GM23338 (cell line): ENCODE measurements around the gene SAMHD1.

Experiments used
- CREB1 ChIP-seq: fragments of 250-450 bp; sonication (Bioruptor Pico); IDR thresholded peaks from 2 replicates; pipeline ENCODE4 v1.5.0; 2020; ENCODE audit warnings: low read depth, mild to moderate bottlenecking, moderate library complexity
- CTCF ChIP-seq, 2 experiments: fragments of 200-600 bp in 1 of 2; sonication (generic) in 1 of 2; conservative IDR thresholded peaks; 2 replicates each; pipeline versions ENCODE4 v1.5.1 to v1.6.1; 2016 to 2017; ENCODE audit warnings: antibody characterized with exemption in 2 of 2, low read depth in 2 of 2, mild to moderate bottlenecking in 2 of 2, moderate library complexity in 1 of 2
- ETS1 ChIP-seq: IDR thresholded peaks from 2 replicates; pipeline ENCODE4 v1.6.1; 2016; ENCODE audit warnings: antibody characterized with exemption
- EZH2 ChIP-seq: fragments of 200-600 bp; sonication (generic); IDR thresholded peaks from one replicate; pipeline ENCODE4 v1.8.0; 2017; ENCODE audit warnings: antibody characterized with exemption, mild to moderate bottlenecking, low read depth; ENCODE audit not compliant: unreplicated experiment
- EZH2phosphoT487 ChIP-seq: fragments of 200-600 bp; sonication (generic); IDR thresholded peaks from one replicate; pipeline ENCODE4 v1.8.1; 2018; ENCODE audit warnings: antibody characterized with exemption; ENCODE audit not compliant: unreplicated experiment
- JUNB ChIP-seq: IDR thresholded peaks from one replicate; pipeline ENCODE4 v1.6.1; 2016; ENCODE audit warnings: antibody characterized with exemption; ENCODE audit not compliant: unreplicated experiment
- NANOG ChIP-seq: IDR thresholded peaks from 2 replicates; pipeline ENCODE4 v1.6.1; 2016; ENCODE audit warnings: antibody characterized with exemption, borderline replicate concordance
- POLR2AphosphoS5 ChIP-seq: IDR thresholded peaks from 2 replicates; pipeline ENCODE4 v1.6.1; 2016; ENCODE audit warnings: antibody characterized with exemption, low read depth
- REST ChIP-seq: IDR thresholded peaks from one replicate; pipeline ENCODE4 v1.6.1; 2018; ENCODE audit warnings: antibody characterized with exemption; ENCODE audit not compliant: unreplicated experiment
- STAT1 ChIP-seq: IDR thresholded peaks from one replicate; pipeline ENCODE4 v1.6.1; 2016; ENCODE audit warnings: antibody characterized with exemption; ENCODE audit not compliant: unreplicated experiment
- ZNF114 ChIP-seq: fragments of 250-450 bp; sonication (Bioruptor Pico); IDR thresholded peaks from 2 replicates; pipeline ENCODE4 v1.5.0; 2020; ENCODE audit warnings: mild to moderate bottlenecking, moderate library complexity
- ZNF331 ChIP-seq: fragments of 250-450 bp; sonication (Bioruptor Pico); IDR thresholded peaks from 2 replicates; pipeline ENCODE4 v1.5.0; 2020; ENCODE audit warnings: low read depth, mild to moderate bottlenecking, moderate library complexity
- TF ChIP-seq, protein P1 (sequence below): fragments of 250-450 bp; sonication (Bioruptor Pico); IDR thresholded peaks from 2 replicates; pipeline ENCODE4 v1.5.0; 2020; ENCODE audit warnings: mild to moderate bottlenecking, moderate library complexity

DNA sequence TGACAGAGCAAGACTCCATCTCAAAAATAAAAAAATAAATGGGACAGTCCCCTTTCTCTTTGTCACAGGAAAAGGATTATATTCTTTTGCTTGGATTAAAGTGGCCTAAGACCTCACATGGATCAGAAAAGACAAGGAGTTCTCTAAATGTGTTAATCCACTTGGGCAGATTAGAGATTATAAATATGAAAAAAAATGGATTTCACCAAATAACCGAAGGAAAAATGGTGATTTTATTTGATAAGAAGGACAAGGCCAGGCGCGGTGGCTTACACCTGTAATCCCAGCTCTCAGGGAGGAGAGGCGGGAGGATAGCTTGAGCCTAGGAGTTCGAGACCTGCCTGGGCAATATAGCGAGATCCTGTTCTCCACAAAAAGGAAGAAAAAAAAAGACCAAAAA, 21.8 kb downstream of the SAMHD1 start:
- TF ChIP-seq CREB1 (CRISPR knock-in tag) (no peak), CTCF (conservative IDR thresholded peaks at IDR 0.05; ENCODE audit: low read depth in 2 of 2) (no peak), EZH2phosphoT487 (no peak), EZH2 (no peak), POLR2AphosphoS5 (no peak), STAT1 (no peak), REST (no peak), ETS1 (no peak), JUNB (no peak), ZNF331 (CRISPR knock-in tag) (no peak), ZNF114 (CRISPR knock-in tag) (no peak), NANOG (no peak)
- TF ChIP-seq, protein P1, sequence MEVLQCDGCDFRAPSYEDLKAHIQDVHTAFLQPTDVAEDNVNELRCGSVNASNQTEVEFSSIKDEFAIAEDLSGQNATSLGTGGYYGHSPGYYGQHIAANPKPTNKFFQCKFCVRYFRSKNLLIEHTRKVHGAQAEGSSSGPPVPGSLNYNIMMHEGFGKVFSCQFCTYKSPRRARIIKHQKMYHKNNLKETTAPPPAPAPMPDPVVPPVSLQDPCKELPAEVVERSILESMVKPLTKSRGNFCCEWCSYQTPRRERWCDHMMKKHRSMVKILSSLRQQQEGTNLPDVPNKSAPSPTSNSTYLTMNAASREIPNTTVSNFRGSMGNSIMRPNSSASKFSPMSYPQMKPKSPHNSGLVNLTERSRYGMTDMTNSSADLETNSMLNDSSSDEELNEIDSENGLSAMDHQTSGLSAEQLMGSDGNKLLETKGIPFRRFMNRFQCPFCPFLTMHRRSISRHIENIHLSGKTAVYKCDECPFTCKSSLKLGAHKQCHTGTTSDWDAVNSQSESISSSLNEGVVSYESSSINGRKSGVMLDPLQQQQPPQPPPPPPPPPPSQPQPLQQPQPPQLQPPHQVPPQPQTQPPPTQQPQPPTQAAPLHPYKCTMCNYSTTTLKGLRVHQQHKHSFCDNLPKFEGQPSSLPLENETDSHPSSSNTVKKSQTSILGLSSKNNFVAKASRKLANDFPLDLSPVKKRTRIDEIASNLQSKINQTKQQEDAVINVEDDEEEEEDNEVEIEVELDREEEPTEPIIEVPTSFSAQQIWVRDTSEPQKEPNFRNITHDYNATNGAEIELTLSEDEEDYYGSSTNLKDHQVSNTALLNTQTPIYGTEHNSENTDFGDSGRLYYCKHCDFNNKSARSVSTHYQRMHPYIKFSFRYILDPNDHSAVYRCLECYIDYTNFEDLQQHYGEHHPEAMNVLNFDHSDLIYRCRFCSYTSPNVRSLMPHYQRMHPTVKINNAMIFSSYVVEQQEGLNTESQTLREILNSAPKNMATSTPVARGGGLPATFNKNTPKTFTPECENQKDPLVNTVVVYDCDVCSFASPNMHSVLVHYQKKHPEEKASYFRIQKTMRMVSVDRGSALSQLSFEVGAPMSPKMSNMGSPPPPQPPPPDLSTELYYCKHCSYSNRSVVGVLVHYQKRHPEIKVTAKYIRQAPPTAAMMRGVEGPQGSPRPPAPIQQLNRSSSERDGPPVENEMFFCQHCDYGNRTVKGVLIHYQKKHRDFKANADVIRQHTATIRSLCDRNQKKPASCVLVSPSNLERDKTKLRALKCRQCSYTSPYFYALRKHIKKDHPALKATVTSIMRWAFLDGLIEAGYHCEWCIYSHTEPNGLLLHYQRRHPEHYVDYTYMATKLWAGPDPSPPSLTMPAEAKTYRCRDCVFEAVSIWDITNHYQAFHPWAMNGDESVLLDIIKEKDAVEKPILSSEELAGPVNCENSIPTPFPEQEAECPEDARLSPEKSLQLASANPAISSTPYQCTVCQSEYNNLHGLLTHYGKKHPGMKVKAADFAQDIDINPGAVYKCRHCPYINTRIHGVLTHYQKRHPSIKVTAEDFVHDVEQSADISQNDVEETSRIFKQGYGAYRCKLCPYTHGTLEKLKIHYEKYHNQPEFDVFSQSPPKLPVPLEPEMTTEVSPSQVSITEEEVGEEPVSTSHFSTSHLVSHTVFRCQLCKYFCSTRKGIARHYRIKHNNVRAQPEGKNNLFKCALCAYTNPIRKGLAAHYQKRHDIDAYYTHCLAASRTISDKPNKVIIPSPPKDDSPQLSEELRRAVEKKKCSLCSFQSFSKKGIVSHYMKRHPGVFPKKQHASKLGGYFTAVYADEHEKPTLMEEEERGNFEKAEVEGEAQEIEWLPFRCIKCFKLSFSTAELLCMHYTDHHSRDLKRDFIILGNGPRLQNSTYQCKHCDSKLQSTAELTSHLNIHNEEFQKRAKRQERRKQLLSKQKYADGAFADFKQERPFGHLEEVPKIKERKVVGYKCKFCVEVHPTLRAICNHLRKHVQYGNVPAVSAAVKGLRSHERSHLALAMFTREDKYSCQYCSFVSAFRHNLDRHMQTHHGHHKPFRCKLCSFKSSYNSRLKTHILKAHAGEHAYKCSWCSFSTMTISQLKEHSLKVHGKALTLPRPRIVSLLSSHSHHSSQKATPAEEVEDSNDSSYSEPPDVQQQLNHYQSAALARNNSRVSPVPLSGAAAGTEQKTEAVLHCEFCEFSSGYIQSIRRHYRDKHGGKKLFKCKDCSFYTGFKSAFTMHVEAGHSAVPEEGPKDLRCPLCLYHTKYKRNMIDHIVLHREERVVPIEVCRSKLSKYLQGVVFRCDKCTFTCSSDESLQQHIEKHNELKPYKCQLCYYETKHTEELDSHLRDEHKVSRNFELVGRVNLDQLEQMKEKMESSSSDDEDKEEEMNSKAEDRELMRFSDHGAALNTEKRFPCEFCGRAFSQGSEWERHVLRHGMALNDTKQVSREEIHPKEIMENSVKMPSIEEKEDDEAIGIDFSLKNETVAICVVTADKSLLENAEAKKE (CRISPR knock-in tag) = no peak
